Keratinocyte (primary cell): ENCODE measurements around the gene NSF. TPM values are rescaled to one million over a fixed set of nuclear protein-coding genes. Genes with fewer than 3 reads are reported as not detected.
"Not testable (repeated sequence)": the region's sequence is repeated elsewhere in the genome, so short reads cannot be mapped to it uniquely, and the experiment has no call there.

ENCODE experiments used
- DNase-seq: peaks from one replicate; pipeline ENCODE4 v3.0.0-alpha.2; 2011; ENCODE audit warnings: low read depth, missing footprints, low spot score
- FAIRE-seq: peaks from 2 replicates; lab custom pipeline; 2011; peaks lifted over from hg19 to GRCh38; lab: Jason Lieb, UNC
- H2AFZ ChIP-seq: 2 replicates; pipeline ENCODE4 v1.6.0; 2012; ENCODE audit warnings: low read length, control low read depth, inconsistent platforms; ENCODE audit not compliant: control insufficient read depth
- H3K27ac ChIP-seq: 2 replicates; pipeline ENCODE4 v1.5.1; 2011; ENCODE audit warnings: low read length; ENCODE audit not compliant: control insufficient read depth, insufficient read depth
- H3K27me3 ChIP-seq: 3 replicates; pipeline ENCODE4 v1.6.0; 2011; ENCODE audit warnings: low read length; ENCODE audit not compliant: control insufficient read depth, insufficient read depth; ENCODE audit errors: extremely low read depth
- H3K36me3 ChIP-seq, 2 experiments: 2 replicates in 1 of 2; 3 replicates in 1 of 2; pipeline ENCODE4 v1.5.1; 2011; ENCODE audit warnings: low read length in 2 of 2, mild to moderate bottlenecking in 1 of 2; ENCODE audit not compliant: control insufficient read depth in 2 of 2, insufficient read depth in 2 of 2; ENCODE audit errors: extremely low read depth in 1 of 2
- H3K4me1 ChIP-seq: 3 replicates; pipeline ENCODE4 v1.5.1; 2011; ENCODE audit warnings: low read length; ENCODE audit not compliant: control insufficient read depth, insufficient read depth; ENCODE audit errors: extremely low read depth
- H3K4me2 ChIP-seq: 3 replicates; pipeline ENCODE4 v1.6.0; 2011; ENCODE audit warnings: low read depth, low read length; ENCODE audit not compliant: control insufficient read depth, insufficient read depth; ENCODE audit errors: extremely low read depth
- H3K4me3 ChIP-seq, 3 experiments: fragments of 200-600 bp in 1 of 3; sonication (generic) in 1 of 3; 2 replicates in 2 of 3; 3 replicates in 1 of 3; pipeline ENCODE4 v1.5.1; 2011 to 2016; ENCODE audit warnings: low read length in 3 of 3, mild to moderate bottlenecking in 3 of 3, control low read depth in 2 of 3, inconsistent platforms in 1 of 3, low read depth in 1 of 3, mixed read lengths in 1 of 3, mixed run types in 1 of 3, moderate library complexity in 1 of 3; ENCODE audit not compliant: control insufficient read depth in 2 of 3, insufficient read depth in 2 of 3; ENCODE audit errors: extremely low read depth in 1 of 3
- H3K79me2 ChIP-seq: 2 replicates; pipeline ENCODE4 v1.6.0; 2012; ENCODE audit warnings: low read length; ENCODE audit not compliant: control insufficient read depth, insufficient read depth
- H3K9ac ChIP-seq: 3 replicates; pipeline ENCODE4 v1.6.0; 2011; ENCODE audit warnings: low read length; ENCODE audit not compliant: control insufficient read depth, insufficient read depth; ENCODE audit errors: extremely low read depth
- H3K9me1 ChIP-seq: 3 replicates; pipeline ENCODE4 v1.6.0; 2011; ENCODE audit warnings: low read length; ENCODE audit not compliant: control insufficient read depth, insufficient read depth; ENCODE audit errors: extremely low read depth
- H3K9me3 ChIP-seq: 2 replicates; pipeline ENCODE4 v1.5.1; 2012; ENCODE audit warnings: low read depth, low read length; ENCODE audit not compliant: control insufficient read depth
- H4K20me1 ChIP-seq: 3 replicates; pipeline ENCODE4 v1.6.0; 2011; ENCODE audit warnings: low read length; ENCODE audit not compliant: control insufficient read depth, insufficient read depth; ENCODE audit errors: extremely low read depth
- dilution Hi-C: fragments of 300-500 bp; cut with MboI; formaldehyde crosslinking; loops from one replicate; pipeline ENCODE4 v1.7.0; 2020; ENCODE audit warnings: low sequenced_read_pairs; ENCODE audit not compliant: extremely low pct_ligation_motif_present
- polyA plus RNA-seq, 5 experiments: library from polyadenylated mRNA; depleted of rRNA in 3 of 5; stranded (reverse) in 3 of 5; stranded (forward) in 1 of 5; unstranded in 1 of 5; fragments of >200 nt; gene quantifications; 1 replicate in 1 of 5; 2 replicates in 3 of 5; 3 replicates in 1 of 5; pipeline versions ENCODE4 v1.2.1 to v1.2.3, GENCODE V29; 2011 to 2012; ENCODE audit warnings: missing spikeins in 2 of 5, low read depth in 1 of 5, low replicate concordance in 1 of 5

Gene NSF
- polyA plus RNA-seq, 1 donor (not counting 4 experiments of a cell fraction or from before 2014, with no cell fraction given): 32.3 TPM

DNA sequence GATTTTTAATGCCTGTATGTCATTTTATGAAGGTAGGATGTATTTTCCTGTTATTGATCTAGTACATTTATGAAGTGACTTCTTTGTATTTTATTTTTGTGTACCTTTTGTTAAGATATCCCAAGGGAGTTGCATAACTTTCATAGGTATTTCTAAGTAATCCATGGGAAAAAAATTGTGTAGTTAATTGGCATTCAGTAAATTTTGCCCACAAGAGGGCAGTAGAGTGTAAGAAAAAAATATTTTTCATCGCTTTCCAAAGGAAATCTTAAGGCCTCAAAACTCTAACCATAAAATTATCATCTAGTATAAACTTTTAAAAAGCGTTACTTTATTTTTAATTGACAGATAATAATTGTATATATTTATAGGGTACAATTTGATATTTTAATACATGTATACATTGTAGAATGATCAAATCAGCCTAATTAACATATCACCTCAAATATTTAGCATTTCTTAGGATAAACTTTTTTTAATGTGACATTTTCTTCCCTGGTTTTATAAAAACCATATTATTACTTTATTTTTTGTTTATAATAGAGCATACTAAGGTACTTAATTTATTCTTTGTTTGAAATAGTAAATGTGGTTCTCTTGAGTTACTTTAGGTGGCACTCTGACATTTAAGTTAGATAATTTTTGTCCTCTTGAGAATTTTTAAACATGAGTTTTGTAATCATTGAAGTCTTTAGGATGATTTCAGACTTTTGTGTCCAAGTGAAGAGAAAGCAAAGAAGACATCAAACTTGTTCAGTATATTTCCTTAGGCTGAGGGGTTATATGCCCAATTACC, 51.6 kb downstream of the NSF start:
- H3K36me3 ChIP-seq, H2AFZ ChIP-seq, H4K20me1 ChIP-seq, H3K9me3 ChIP-seq, H3K27me3 ChIP-seq, DNase-seq, H3K79me2 ChIP-seq, H3K9ac ChIP-seq, H3K9me1 ChIP-seq, H3K27ac ChIP-seq, H3K4me3 ChIP-seq, dilution Hi-C loops, H3K4me2 ChIP-seq, H3K4me1 ChIP-seq: not testable (repeated sequence)
- FAIRE-seq: peak; percentile 77

DNA sequence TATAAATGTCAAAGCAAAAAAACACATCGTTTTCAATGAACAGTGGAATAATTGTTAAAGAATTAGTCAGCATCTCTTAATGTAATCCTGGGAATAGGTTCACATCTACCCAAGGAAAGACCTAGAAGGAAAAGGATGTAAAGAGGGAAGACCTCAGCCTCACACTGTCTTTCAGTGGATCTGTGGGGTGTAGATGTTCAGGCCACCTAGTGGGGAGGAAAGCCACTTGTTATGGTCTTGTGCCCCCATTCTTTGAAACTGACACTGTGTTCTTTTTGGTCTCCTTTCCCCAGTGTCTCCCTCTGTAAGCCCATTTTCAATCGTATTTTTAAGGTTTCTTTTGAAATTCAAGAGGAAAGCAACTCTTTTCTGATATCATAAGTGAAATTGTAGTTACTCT, 56.8 kb downstream of the NSF start:
- H4K20me1 ChIP-seq, dilution Hi-C loops, H3K27me3 ChIP-seq, DNase-seq, H3K4me1 ChIP-seq, H3K36me3 ChIP-seq, H3K4me2 ChIP-seq, H3K79me2 ChIP-seq, H3K27ac ChIP-seq, H3K9me1 ChIP-seq, H3K9ac ChIP-seq, H3K4me3 ChIP-seq, H2AFZ ChIP-seq, H3K9me3 ChIP-seq: not testable (repeated sequence)
- FAIRE-seq: peak; percentile 88

DNA sequence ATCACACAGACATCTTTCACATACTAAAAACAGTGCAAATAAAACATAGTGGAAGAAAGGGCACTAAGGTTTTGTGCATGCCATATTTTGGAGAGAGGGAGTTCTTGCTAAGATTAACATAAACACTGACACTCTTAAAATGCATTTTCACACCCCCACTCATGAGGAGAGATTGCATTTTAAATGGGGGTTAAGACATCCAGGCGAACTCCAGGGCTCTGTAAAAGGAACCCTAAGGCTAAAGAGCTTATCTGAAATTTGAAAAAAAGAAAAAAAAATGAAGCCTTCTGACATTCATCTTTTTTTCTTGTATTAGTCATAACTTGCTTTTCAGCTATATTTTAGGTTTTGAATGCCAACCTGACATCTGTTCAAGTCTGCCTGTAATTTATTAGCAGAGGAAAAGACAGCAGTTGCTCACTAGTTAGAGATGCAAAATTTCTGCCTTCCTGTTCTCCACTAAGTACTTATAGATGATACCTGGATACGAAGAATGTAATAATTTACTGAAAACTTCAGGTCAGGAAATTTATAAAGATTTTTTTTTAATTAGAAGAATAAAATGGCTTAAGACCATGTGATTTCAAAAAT, 57.3 kb downstream of the NSF start:
- H3K9ac ChIP-seq, H3K4me2 ChIP-seq, H3K4me1 ChIP-seq, H3K79me2 ChIP-seq, H3K27me3 ChIP-seq, H3K9me1 ChIP-seq, H3K4me3 ChIP-seq, DNase-seq, H3K9me3 ChIP-seq, H4K20me1 ChIP-seq, H3K27ac ChIP-seq, H2AFZ ChIP-seq, H3K36me3 ChIP-seq, dilution Hi-C loops: not testable (repeated sequence)
- FAIRE-seq: peak; percentile 72

DNA sequence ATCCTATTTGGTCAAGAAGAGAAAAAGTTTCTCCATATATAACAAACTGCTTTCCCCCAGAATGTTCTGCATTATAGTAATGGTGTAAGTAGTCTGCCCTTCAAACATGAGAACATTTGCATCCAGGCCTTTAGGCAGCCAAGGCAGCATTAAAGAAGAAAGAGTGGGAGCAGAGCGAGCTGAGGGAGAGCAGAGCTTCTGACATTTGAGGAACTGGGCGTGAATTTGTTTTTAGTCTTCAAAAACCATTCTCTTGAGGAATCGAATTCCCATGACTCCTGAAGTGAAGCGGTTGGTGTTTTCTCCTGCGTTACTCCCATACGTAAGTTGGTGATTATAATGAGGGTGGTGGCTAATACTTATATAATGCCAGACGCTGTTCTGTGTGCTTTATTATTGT, 58.8 kb downstream of the NSF start:
- H3K36me3 ChIP-seq, H3K4me2 ChIP-seq, dilution Hi-C loops, H2AFZ ChIP-seq, H3K4me1 ChIP-seq, H4K20me1 ChIP-seq, H3K9ac ChIP-seq, H3K9me1 ChIP-seq, DNase-seq, H3K79me2 ChIP-seq, H3K4me3 ChIP-seq, H3K27ac ChIP-seq, H3K9me3 ChIP-seq, H3K27me3 ChIP-seq: not testable (repeated sequence)
- FAIRE-seq: peak; percentile 48

DNA sequence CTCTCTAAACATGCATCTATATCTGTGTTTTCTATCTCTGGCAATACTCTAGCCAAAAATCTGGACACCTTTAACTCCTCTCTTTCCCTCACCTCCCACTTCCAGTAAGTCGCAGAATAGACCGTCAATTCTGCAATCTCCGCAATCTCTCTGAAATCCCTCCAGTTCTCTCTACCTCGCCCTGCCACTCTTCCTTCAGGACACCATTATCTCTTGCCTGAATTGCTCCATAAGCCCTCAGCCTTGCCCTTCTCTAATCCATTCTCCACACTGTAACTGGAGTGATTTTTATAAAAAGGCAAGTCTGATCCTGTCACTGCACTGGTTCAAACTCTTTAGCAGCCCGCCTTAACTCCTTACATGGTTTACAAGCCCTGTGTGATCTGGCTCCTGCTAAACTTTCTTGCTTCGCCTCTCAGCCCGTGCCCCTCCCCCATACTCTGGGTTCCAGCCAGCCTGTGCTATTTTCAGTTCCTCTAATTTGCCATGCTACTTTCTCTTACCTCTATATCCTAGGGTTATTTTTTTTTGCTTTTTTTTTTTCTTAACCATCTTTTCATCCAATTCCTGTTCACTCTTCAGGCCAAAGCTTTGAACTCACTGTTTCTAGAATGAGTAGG, 61.7 kb downstream of the NSF start:
- DNase-seq, H3K79me2 ChIP-seq, H3K4me2 ChIP-seq, H3K27ac ChIP-seq, H4K20me1 ChIP-seq, H3K36me3 ChIP-seq, H3K9ac ChIP-seq, H3K9me3 ChIP-seq, H3K4me3 ChIP-seq, H2AFZ ChIP-seq, dilution Hi-C loops, H3K4me1 ChIP-seq, H3K27me3 ChIP-seq, H3K9me1 ChIP-seq: not testable (repeated sequence)
- peak; percentile 98 for FAIRE-seq
